Measurements from ENCODE around the gene POMGNT1.

DNA sequence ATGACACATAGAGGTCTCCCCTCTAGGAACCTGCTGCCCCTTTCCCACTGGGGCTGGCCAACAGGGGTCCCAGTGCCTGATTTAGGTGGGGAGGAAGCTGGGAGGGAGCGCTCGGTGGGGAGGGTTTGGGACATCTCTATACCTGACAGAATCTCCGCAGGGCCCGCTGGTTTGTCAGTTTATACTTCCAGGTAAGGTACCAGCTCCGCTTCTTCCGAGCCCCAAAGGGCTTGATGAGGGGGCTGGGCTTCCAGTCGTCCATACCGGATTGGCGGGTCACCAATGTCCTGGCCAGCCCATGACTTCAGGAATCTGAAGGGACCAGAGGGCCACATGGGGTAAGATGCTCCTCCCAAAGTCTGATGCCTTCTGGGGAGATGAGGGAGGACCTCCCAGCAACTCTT is 672 bp downstream of the POMGNT1 start:
- TF ChIP-seq, protein P1, sequence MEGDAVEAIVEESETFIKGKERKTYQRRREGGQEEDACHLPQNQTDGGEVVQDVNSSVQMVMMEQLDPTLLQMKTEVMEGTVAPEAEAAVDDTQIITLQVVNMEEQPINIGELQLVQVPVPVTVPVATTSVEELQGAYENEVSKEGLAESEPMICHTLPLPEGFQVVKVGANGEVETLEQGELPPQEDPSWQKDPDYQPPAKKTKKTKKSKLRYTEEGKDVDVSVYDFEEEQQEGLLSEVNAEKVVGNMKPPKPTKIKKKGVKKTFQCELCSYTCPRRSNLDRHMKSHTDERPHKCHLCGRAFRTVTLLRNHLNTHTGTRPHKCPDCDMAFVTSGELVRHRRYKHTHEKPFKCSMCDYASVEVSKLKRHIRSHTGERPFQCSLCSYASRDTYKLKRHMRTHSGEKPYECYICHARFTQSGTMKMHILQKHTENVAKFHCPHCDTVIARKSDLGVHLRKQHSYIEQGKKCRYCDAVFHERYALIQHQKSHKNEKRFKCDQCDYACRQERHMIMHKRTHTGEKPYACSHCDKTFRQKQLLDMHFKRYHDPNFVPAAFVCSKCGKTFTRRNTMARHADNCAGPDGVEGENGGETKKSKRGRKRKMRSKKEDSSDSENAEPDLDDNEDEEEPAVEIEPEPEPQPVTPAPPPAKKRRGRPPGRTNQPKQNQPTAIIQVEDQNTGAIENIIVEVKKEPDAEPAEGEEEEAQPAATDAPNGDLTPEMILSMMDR (IDR thresholded peaks at IDR 0.05): no peak
- TF ChIP-seq POLR2A (IDR thresholded peaks at IDR 0.05): no peak

Data from esophagus squamous epithelium (tissue), 4 donors.